IMR-90 (cell line): ENCODE measurements around the gene NTRK3. TPM values are rescaled to one million over a fixed set of nuclear protein-coding genes. Genes with fewer than 3 reads are reported as not detected.

ENCODE experiments used
- ATAC-seq: fragments of 200-7000 bp; cut with Tn5 transposase; 2 replicates; pipeline ENCODE4 v1.9.1; 2020; ENCODE audit warnings: low read depth, mild to moderate bottlenecking, moderate library complexity
- BruUV-seq: library from RNA; stranded (reverse); fragments of 400-500 nt; replicated peaks from 2 replicates; lab custom pipeline; 2021; lab: Mats Ljungman, UMichigan
- CTCF ChIA-PET: fragments of 300-600 bp; formaldehyde crosslinking; extraction: SDS; loops from one replicate; lab custom pipeline; 2021; ENCODE audit warnings: antibody characterized with exemption; lab: Yijun Ruan, JAX
- POLR2A ChIA-PET: fragments of 300-600 bp; sonication (Branson Sonifier 250); formaldehyde crosslinking; loops from one replicate; lab custom pipeline; 2022; ENCODE audit warnings: antibody characterized with exemption; ENCODE audit not compliant: unreplicated experiment; lab: Charles Lee
- DNase-seq: peaks from one replicate; pipeline ENCODE4 v3.0.0; 2013
- H2AFZ ChIP-seq: replicated peaks from 2 replicates; pipeline ENCODE3; 2013; ENCODE audit warnings: low read length, mild to moderate bottlenecking; ENCODE audit not compliant: poor library complexity
- H2AK5ac ChIP-seq: 2 replicates; pipeline ENCODE4 v1.6.1; 2013; ENCODE audit warnings: low read depth, low read length, inconsistent platforms
- H2AK9ac ChIP-seq: replicated peaks from 2 replicates; pipeline ENCODE3; 2013; ENCODE audit warnings: mild to moderate bottlenecking, low read depth, low read length, moderate library complexity; ENCODE audit not compliant: poor library complexity
- H2BK120ac ChIP-seq: 2 replicates; pipeline ENCODE4 v1.6.1; 2013; ENCODE audit warnings: low read depth, low read length, inconsistent platforms
- H2BK15ac ChIP-seq: 3 replicates; pipeline ENCODE4 v1.6.1; 2013; ENCODE audit warnings: low read depth, low read length, inconsistent platforms
- H2BK20ac ChIP-seq: 2 replicates; pipeline ENCODE4 v1.6.1; 2013; ENCODE audit warnings: low read depth, mild to moderate bottlenecking, inconsistent platforms, low read length, moderate library complexity
- H2BK5ac ChIP-seq: 2 replicates; pipeline ENCODE4 v1.6.1; 2013; ENCODE audit warnings: mild to moderate bottlenecking, low read depth, low read length, inconsistent platforms; ENCODE audit not compliant: poor library complexity, severe bottlenecking
- H3K14ac ChIP-seq: replicated peaks from 2 replicates; pipeline ENCODE4 v1.6.1; 2013; ENCODE audit warnings: low read depth, low read length, inconsistent platforms
- H3K18ac ChIP-seq: 2 replicates; pipeline ENCODE4 v1.6.1; 2013; ENCODE audit warnings: low read depth, low read length, control low read depth
- H3K23ac ChIP-seq: 2 replicates; pipeline ENCODE4 v1.6.1; 2013; ENCODE audit warnings: low read depth, low read length, inconsistent platforms
- H3K27ac ChIP-seq: 2 replicates; pipeline ENCODE4 v1.5.1; 2013; ENCODE audit warnings: mild to moderate bottlenecking, control low read depth, low read length; ENCODE audit not compliant: insufficient read depth
- H3K27me3 ChIP-seq: 2 replicates; pipeline ENCODE4 v1.6.1; 2013; ENCODE audit warnings: low read length; ENCODE audit not compliant: control insufficient read depth, insufficient read depth
- H3K36me3 ChIP-seq: 2 replicates; pipeline ENCODE4 v1.6.1; 2013; ENCODE audit warnings: low read length, mixed read lengths; ENCODE audit not compliant: control insufficient read depth, insufficient read depth
- H3K4ac ChIP-seq: 2 replicates; pipeline ENCODE4 v1.6.1; 2013; ENCODE audit warnings: low read depth, low read length, inconsistent platforms
- H3K4me1 ChIP-seq: 2 replicates; pipeline ENCODE4 v1.6.1; 2013; ENCODE audit warnings: low read length, mixed read lengths; ENCODE audit not compliant: control insufficient read depth, insufficient read depth
- H3K4me2 ChIP-seq: 2 replicates; pipeline ENCODE4 v1.6.1; 2013; ENCODE audit warnings: low read depth, mild to moderate bottlenecking, control low read depth, low read length, moderate library complexity
- H3K4me3 ChIP-seq: 2 replicates; pipeline ENCODE4 v1.5.1; 2013; ENCODE audit warnings: low read depth, mild to moderate bottlenecking, control low read depth, low read length, moderate library complexity; ENCODE audit not compliant: insufficient read depth
- H3K56ac ChIP-seq: 2 replicates; pipeline ENCODE4 v1.6.1; 2013; ENCODE audit warnings: low read length, inconsistent platforms; ENCODE audit not compliant: insufficient read depth; ENCODE audit errors: extremely low read depth
- H3K79me1 ChIP-seq, 2 experiments: 2 replicates each; pipeline ENCODE4 v1.6.1; 2013; ENCODE audit warnings: low read length in 2 of 2, inconsistent platforms in 1 of 2, low read depth in 1 of 2
- H3K9ac ChIP-seq: 2 replicates; pipeline ENCODE4 v1.6.1; 2013; ENCODE audit warnings: low read depth, low read length, control low read depth
- H3K9me1 ChIP-seq: 2 replicates; pipeline ENCODE4 v1.6.1; 2013; ENCODE audit warnings: low read length, inconsistent platforms; ENCODE audit not compliant: insufficient read depth
- H3K9me3 ChIP-seq: 2 replicates; pipeline ENCODE4 v1.6.1; 2013; ENCODE audit warnings: low read length; ENCODE audit not compliant: control insufficient read depth, insufficient read depth
- H4K20me1 ChIP-seq: 2 replicates; pipeline ENCODE4 v1.6.1; 2013; ENCODE audit warnings: low read length, inconsistent platforms; ENCODE audit not compliant: insufficient read depth
- H4K5ac ChIP-seq: 2 replicates; pipeline ENCODE4 v1.6.1; 2013; ENCODE audit warnings: mild to moderate bottlenecking, low read depth, low read length, control low read depth
- H4K8ac ChIP-seq, 2 experiments: 2 replicates each; pipeline ENCODE4 v1.6.1; 2013; ENCODE audit warnings: low read depth in 2 of 2, low read length in 2 of 2, control low read depth in 1 of 2, inconsistent platforms in 1 of 2
- H4K91ac ChIP-seq: 2 replicates; pipeline ENCODE4 v1.6.1; 2013; ENCODE audit warnings: low read depth, low read length, inconsistent platforms; ENCODE audit not compliant: insufficient read depth
- BHLHE40 ChIP-seq: fragments of 150-350 bp; IDR thresholded peaks from 2 replicates; pipeline ENCODE4 v1.6.1; 2016; ENCODE audit warnings: mild to moderate bottlenecking, low read depth, low read length
- FOS ChIP-seq: fragments of 150-350 bp; IDR thresholded peaks from 2 replicates; pipeline ENCODE4 v1.6.1; 2016; ENCODE audit warnings: low read depth, low read length
- MAFK ChIP-seq: IDR thresholded peaks from 2 replicates; pipeline ENCODE4 v1.6.1; 2012; ENCODE audit warnings: low read depth, low read length, improper control_type of control experiment
- POLR2A ChIP-seq: IDR thresholded peaks from 2 replicates; pipeline ENCODE4 v1.6.1; 2012; ENCODE audit warnings: mild to moderate bottlenecking, low read depth, low read length
- RAD21 ChIP-seq: IDR thresholded peaks from 2 replicates; pipeline ENCODE4 v1.6.1; 2012; ENCODE audit warnings: low read length, improper control_type of control experiment
- RFX5 ChIP-seq: IDR thresholded peaks from 2 replicates; pipeline ENCODE4 v1.8.0; 2012; ENCODE audit warnings: low read depth, mild to moderate bottlenecking, low read length, moderate library complexity
- WGBS, 2 experiments: methylation state at CpG; one replicate each; pipeline versions ENCODE4 v1.1.5 to v1.1.7; 2013; ENCODE audit warnings: missing lambda C conversion rate in 2 of 2; ENCODE audit not compliant: insufficient read length in 1 of 2; ENCODE audit errors: extremely low coverage in 2 of 2; 5-methylcytosine and 5-hydroxymethylcytosine counted together
- dilution Hi-C: fragments of 300-500 bp; cut with HindIII; formaldehyde crosslinking; loops from one replicate; pipeline ENCODE4 v1.14.3; 2018; ENCODE audit warnings: low sequenced_read_pairs; ENCODE audit not compliant: unreplicated experiment
- in situ Hi-C: fragments of 300-500 bp; cut with MboI; formaldehyde crosslinking; loops from 3 replicates; pipeline ENCODE4 v1.14.3; 2019; ENCODE audit warnings: low sequenced_read_pairs, inconsistent platforms, mixed read lengths
- intact Hi-C: fragments of 100-400 bp; cut with micrococcal nuclease; formaldehyde crosslinking; loops from 2 replicates; pipeline ENCODE4 v1.10.0; 2022
- polyA plus RNA-seq, 3 experiments: library from polyadenylated mRNA; depleted of rRNA; stranded (reverse); fragments of >200 nt; gene quantifications; 2 replicates each; pipeline ENCODE4 v1.2.3, GENCODE V29; 2012; ENCODE audit warnings: low replicate concordance in 1 of 3
- total RNA-seq: library from RNA; depleted of rRNA; stranded (reverse); fragments of >200 nt; gene quantifications from 2 replicates; pipeline ENCODE4 v1.2.3, GENCODE V29; 2012

Gene NTRK3
- total and polyA plus RNA-seq, 2 of the 4 experiments (the other 2 are of a cell fraction), result under 0.01 to 0.15 TPM

- POLR2A ChIA-PET, result no interaction called here
- no peaks in the 10 kb centered on the region for H4K20me1 ChIP-seq
- CTCF ChIA-PET, result no interaction called here
- no peak overlapping the region for H4K91ac ChIP-seq
- no peaks in the 10 kb centered on the region for H3K79me1 ChIP-seq
- no peak overlapping the region for H2AK9ac ChIP-seq
- H2BK120ac ChIP-seq, result no peak overlapping the region
- H3K9ac ChIP-seq, result no peak overlapping the region
- H3K56ac ChIP-seq, result no peak overlapping the region
- no peak overlapping the region for H2AK5ac ChIP-seq
- no peaks in the 10 kb centered on the region for H3K36me3 ChIP-seq
- no TSS peak for BruUV-seq
- no peak overlapping the region for H3K4me2 ChIP-seq
- no peak overlapping the region for H3K27ac ChIP-seq
- no peaks in the 10 kb centered on the region for H3K4me1 ChIP-seq
- dilution Hi-C loops, result no loop called here
- no peak overlapping the region for H3K14ac ChIP-seq
- ATAC-seq (no peak), DNase-seq (no peak)
- WGBS, 2 experiments, result 40% methylated on average over 1 of the region's 2 CpGs; no CpG with 5 or more reads in 1 of the 2 experiments
- no peak overlapping the region for H3K4me3 ChIP-seq
- no peak overlapping the region for H2AFZ ChIP-seq
- no peak overlapping the region for H2BK20ac ChIP-seq
- no peak overlapping the region for H3K4ac ChIP-seq
- H3K18ac ChIP-seq, result no peak overlapping the region
- no peak overlapping the region for H2BK5ac ChIP-seq
- H3K9me3 ChIP-seq, result peaks cover 20% of the 10 kb centered on the region
- H2BK15ac ChIP-seq, result no peak overlapping the region
- no peaks in the 10 kb centered on the region for H3K9me1 ChIP-seq
- in situ Hi-C loops, result no loop called here
- H4K5ac ChIP-seq, result no peak overlapping the region
- no peak for TF ChIP-seq BHLHE40
- no peak for TF ChIP-seq RFX5
- no peak for TF ChIP-seq RAD21
- TF ChIP-seq POLR2A, result no peak
- no peak for TF ChIP-seq FOS
- no peak for TF ChIP-seq MAFK
- intact Hi-C loops, result no loop called here
- no peak overlapping the region for H4K8ac ChIP-seq
- H3K23ac ChIP-seq, result no peak overlapping the region
- H3K27me3 ChIP-seq, result no peaks in the 10 kb centered on the region
Measured at GRCh38 chr15:88207565-88207964, 49.0 kb downstream of the NTRK3 start.
